Adrenal gland (tissue), 12 donors: Measurements from ENCODE around the gene PRKCE. TPM values are rescaled to one million over a fixed set of nuclear protein-coding genes. Genes with fewer than 3 reads are reported as not detected.
A peak's percentile ranks its signal among the peaks of the same experiment; 100 is the strongest.

Source experiments
- DNase-seq, 7 donors: peaks; one replicate each; pipeline ENCODE4 v3.0.0-alpha.2; 2019 to 2020
- H3K27ac ChIP-seq, 5 donors: fragments of 200-600 bp; sonication (generic) in 4 of 5; 1 replicate in 3 of 5; 2 replicates in 2 of 5; pipeline versions ENCODE4 v1.5.1 to v1.8.0; 2016 to 2020; ENCODE audit warnings: mild to moderate bottlenecking in 1 of 5
- H3K27me3 ChIP-seq: fragments of 200-600 bp; 2 replicates; pipeline ENCODE4 v1.8.0; 2021
- H3K36me3 ChIP-seq, 2 donors: fragments of 200-600 bp; replicated peaks in 1 of 2; 1 replicate in 1 of 2; 2 replicates in 1 of 2; pipeline versions ENCODE4 v1.5.1 to v1.8.0; 2018 to 2022
- H3K4me1 ChIP-seq, 2 donors: fragments of 200-600 bp; replicated peaks in 1 of 2; 1 replicate in 1 of 2; 2 replicates in 1 of 2; pipeline versions ENCODE4 v1.5.1 to v1.8.0; 2018 to 2021
- H3K4me3 ChIP-seq, 4 donors: fragments of 200-600 bp; sonication (generic) in 3 of 4; one replicate each; pipeline ENCODE4 v1.5.1; 2016 to 2018
- H3K9me3 ChIP-seq, 3 donors: fragments of 200-600 bp; sonication (generic) in 1 of 3; replicated peaks in 1 of 3; 1 replicate in 2 of 3; 2 replicates in 1 of 3; pipeline versions ENCODE4 v1.5.1 to v1.8.0; 2016 to 2021
- POLR2A ChIP-seq, 2 donors: fragments of 450-650 bp; IDR thresholded peaks; one replicate each; pipeline ENCODE4 v1.6.1; 2017; ENCODE audit warnings: antibody characterized with exemption in 2 of 2, mild to moderate bottlenecking in 2 of 2, moderate library complexity in 1 of 2
- WGBS, 4 donors: extraction: QIAGEN DNeasy Blood & Tissue Kit in 2 of 4; methylation state at CpG; one replicate each; pipeline versions ENCODE4 v1.1.5 to v1.1.7; 2013 to 2017; 5-methylcytosine and 5-hydroxymethylcytosine counted together
- intact Hi-C, 2 donors: fragments of 100-400 bp; cut with DNase I; formaldehyde crosslinking; loops; one replicate each; pipeline versions ENCODE4 v1.14.1 to v1.15.0; 2022 to 2023
- polyA plus RNA-seq, 3 donors: library from polyadenylated mRNA; stranded (reverse); fragments of 200-250 nt in 2 of 3; fragments of 350-450 nt in 1 of 3; fragmentation: Illumina TruSeq in 1 of 3; extraction: RNeasy Lipid Tissue Mini Kit (QIAGEN cat#74804) in 1 of 3; gene quantifications; one replicate each; pipeline ENCODE4 v1.2.3, GENCODE V29; 2013 to 2014
- total RNA-seq, 9 donors: library from RNA; depleted of rRNA in 4 of 9; stranded (reverse); fragments of >200 nt in 4 of 9; fragments of 120-200 nt in 1 of 9; fragmentation: NEBNext Ultra II Directional in 1 of 9; extraction: Animal tissue kit (Norgen Biotek cat#: 25700) in 1 of 9; gene quantifications; one replicate each; pipeline versions ENCODE4 v1.1.0 to v1.2.4, GENCODE V29; 2013 to 2023
- TF ChIP-seq, protein P1 (sequence below), 6 experiments: fragments of 450-650 bp in 4 of 6; fragments of 200-600 bp in 2 of 6; sonication (generic) in 1 of 6; IDR thresholded peaks; 1 replicate in 5 of 6; 2 replicates in 1 of 6; pipeline versions ENCODE4 v1.5.1 to v1.8.0; 2016 to 2021; ENCODE audit warnings: antibody characterized with exemption in 6 of 6, mild to moderate bottlenecking in 2 of 6, moderate library complexity in 1 of 6
- donor health status: healthy with polysubstance abuse.
- donor health status: Bipolar disorder and iron deficiency.
- donor health status: DM: yes; HTN: yes; CAD: no.
- donor health status: DM: no; HTN: no; CAD: no.
- donor health status: DM: no; HTN: no; CAD: no.
- donor health status: DM: yes; HTN: yes; CAD: no.

PRKCE gene
- total and polyA plus RNA-seq, 12 donors, result 1.9 to 19.2 (median 8.0) TPM

DNA sequence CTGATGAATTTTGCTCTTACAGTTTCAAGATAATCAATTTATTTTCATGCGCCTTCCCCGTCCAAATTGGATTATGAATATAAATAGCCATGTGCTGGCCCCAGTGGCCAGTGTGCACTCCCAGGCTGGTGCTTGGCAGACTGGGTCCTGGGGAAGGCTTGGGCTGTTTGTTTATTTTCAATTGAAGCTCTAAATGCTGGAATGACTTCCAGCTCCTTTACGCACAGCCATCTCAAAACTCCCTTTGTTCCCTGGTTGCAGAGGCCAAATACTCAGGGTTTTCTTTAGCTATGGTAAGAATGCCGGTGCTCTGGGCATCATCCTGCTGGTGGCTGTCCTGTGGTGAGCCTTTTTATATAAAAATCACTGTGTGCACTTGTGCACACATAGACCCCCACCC, 131.5 kb downstream of the PRKCE start:
- H3K4me1 ChIP-seq, result no peaks in the 10 kb centered on the region
- WGBS, 4 donors, result 81 to 95% (median 89%) methylated on average over 4 of the region's 4 CpGs
- no peak overlapping the region for H3K4me3 ChIP-seq
- H3K27me3 ChIP-seq, result no peaks in the 10 kb centered on the region
- H3K27ac ChIP-seq, result no peak overlapping the region
- intact Hi-C loops, result no loop called here
- DNase-seq, result peak in 1 of 7 donors; percentile 72
- no peaks in the 10 kb centered on the region for H3K36me3 ChIP-seq
- no peak for TF ChIP-seq POLR2A (IDR thresholded peaks at IDR 0.05)
- TF ChIP-seq, protein P1, sequence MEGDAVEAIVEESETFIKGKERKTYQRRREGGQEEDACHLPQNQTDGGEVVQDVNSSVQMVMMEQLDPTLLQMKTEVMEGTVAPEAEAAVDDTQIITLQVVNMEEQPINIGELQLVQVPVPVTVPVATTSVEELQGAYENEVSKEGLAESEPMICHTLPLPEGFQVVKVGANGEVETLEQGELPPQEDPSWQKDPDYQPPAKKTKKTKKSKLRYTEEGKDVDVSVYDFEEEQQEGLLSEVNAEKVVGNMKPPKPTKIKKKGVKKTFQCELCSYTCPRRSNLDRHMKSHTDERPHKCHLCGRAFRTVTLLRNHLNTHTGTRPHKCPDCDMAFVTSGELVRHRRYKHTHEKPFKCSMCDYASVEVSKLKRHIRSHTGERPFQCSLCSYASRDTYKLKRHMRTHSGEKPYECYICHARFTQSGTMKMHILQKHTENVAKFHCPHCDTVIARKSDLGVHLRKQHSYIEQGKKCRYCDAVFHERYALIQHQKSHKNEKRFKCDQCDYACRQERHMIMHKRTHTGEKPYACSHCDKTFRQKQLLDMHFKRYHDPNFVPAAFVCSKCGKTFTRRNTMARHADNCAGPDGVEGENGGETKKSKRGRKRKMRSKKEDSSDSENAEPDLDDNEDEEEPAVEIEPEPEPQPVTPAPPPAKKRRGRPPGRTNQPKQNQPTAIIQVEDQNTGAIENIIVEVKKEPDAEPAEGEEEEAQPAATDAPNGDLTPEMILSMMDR (IDR thresholded peaks at IDR 0.05), result no peak
- no peaks in the 10 kb centered on the region for H3K9me3 ChIP-seq

DNA sequence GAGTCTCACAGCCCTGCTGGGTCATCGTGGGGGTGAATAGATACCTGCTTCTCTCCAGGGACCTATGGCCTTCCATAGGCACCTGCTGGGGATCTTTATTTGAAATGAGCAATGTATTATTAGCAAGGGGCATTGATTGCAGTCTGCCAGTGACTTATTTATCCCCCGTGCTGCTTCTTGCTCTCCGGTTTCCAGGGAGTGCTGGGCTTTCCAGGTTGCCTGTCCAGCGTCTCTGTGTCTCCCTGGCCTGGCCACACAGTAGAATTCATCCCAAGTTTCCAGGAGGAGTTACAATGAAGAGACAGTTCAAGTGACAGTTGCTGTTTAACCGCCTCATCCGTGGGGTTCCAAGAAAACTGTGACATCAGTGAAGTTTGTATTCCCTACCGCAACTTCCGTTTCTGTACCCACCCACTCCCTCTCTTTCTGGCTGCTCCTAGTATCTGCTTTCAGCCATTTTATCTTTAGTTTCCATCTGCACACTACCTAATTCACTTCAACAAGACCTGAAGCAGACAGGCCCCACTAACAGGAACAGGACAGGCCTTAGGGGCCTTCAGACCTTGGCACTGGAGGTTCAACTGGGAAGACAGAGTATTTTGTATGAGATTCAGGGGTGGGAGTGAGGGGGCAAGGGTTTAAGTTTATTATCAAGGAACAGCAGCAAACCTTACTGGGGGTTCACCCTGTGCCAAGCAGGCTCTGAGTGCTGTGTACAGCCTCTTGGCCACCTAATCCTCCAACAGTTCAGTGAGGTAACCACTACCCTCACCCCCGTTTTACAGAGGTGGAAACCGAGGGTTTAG, 134.8 kb downstream of the PRKCE start:
- WGBS, 4 donors, result 74 to 92% (median 87%) methylated on average over 10 of the region's 10 CpGs
- TF ChIP-seq POLR2A (IDR thresholded peaks at IDR 0.05), result no peak
- TF ChIP-seq, protein P1 (IDR thresholded peaks at IDR 0.05), result no peak
- Histone ChIP-seq H3K9me3 (no peaks in the 10 kb centered on the region), H3K27me3 (no peaks in the 10 kb centered on the region), H3K27ac (peak overlapping the region in 1 of 5 donors; percentile 56), H3K36me3 (no peaks in the 10 kb centered on the region), H3K4me1 (peaks cover 0 to 4% of the 10 kb centered on the region in 2 donors), H3K4me3 (no peak overlapping the region)
- no peak for DNase-seq
- intact Hi-C loops, result no loop called here

DNA sequence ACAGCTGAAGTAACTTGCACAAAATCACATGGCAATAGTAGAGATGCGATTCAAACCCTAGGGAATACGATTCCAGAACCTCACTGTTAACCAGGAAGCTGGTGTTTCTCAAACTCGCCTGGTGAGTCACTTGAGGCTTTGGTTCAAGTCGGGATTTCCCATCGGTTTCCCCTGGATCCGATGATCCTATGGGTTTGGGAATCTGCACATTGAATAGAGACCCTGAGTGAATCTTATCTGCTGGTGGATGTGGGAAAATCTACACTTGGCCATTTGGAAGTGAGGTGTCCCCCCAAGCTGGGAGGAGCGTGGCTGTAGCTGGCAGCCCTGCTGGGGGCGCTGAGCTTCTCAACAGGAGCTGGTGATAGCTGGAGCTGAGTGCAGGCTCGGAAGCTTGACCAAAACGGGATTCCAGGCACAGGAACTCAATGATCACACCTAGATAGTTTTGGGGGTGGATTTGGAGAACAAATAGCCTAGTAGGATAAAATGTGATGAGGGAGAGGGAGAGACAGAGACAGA, 135.4 kb downstream of the PRKCE start:
- Histone ChIP-seq H3K4me1 (peaks cover 0 to 4% of the 10 kb centered on the region in 2 donors), H3K27ac (peak overlapping the region in 1 of 5 donors; percentile 56), H3K9me3 (no peaks in the 10 kb centered on the region), H3K27me3 (no peaks in the 10 kb centered on the region), H3K36me3 (no peaks in the 10 kb centered on the region), H3K4me3 (no peak overlapping the region)
- WGBS, 4 donors, result 92 to 95% (median 93%) methylated on average over 9 to 10 of the region's 10 CpGs
- TF ChIP-seq POLR2A (IDR thresholded peaks at IDR 0.05), result no peak
- TF ChIP-seq, protein P1 (IDR thresholded peaks at IDR 0.05), result no peak
- no peak for DNase-seq
- intact Hi-C loops, result no loop called here

DNA sequence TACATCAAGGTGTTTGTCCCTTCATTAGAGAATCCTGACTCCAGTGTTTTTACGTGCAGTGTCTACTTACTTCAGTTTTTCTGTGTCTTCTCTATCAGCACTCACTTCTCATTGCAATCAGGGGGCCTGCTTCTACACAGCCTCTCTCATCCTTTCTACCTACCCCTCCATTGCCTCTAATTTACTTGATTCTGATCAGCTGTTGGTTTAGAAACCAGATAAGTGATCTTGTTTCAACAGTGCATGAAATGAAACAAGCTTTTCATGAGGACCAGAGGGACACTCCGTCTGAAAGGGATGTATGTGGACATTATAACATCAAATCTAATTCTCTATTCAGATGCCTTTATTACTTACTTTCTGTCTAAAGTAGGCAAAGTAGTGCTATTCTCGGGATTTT, 136.9 kb downstream of the PRKCE start:
- no peak overlapping the region for H3K27ac ChIP-seq
- 89 to 98% (median 91%) methylated on average over 3 of the region's 3 CpGs for WGBS, 4 donors
- no peak overlapping the region for H3K4me3 ChIP-seq
- peaks cover 4% of the 10 kb centered on the region in 2 donors for H3K4me1 ChIP-seq
- DNase-seq, result no peak
- TF ChIP-seq, protein P1 (IDR thresholded peaks at IDR 0.05), result no peak
- no peak for TF ChIP-seq POLR2A (IDR thresholded peaks at IDR 0.05)
- intact Hi-C loops, result no loop called here
- no peaks in the 10 kb centered on the region for H3K27me3 ChIP-seq
- no peaks in the 10 kb centered on the region for H3K36me3 ChIP-seq
- H3K9me3 ChIP-seq, result no peaks in the 10 kb centered on the region
